Measurements from ENCODE around the gene POLR2B.

DNA sequence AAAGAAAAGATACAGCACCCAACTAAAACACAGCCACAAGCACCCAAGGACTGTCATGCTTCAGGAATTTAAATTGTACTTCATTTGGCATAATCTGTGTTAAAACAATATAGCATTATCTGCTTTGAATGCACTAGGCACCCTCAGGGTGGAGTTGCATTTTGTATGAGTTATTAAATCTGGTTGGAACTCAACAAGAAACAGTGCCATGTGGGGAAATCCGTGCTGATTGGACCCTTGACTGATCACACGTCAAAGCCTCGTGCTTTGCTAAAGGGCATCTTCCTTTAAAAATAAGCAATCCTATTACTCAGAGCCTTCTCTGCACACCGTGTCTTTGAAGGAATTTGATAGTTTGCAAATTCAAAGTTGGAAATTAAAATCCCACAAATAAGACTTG, 96.0 kb downstream of the POLR2B start:
- TF ChIP-seq POLR2AphosphoS5 (IDR thresholded peaks at IDR 0.05; ENCODE audit: low read depth, low read length) (no peak), POLR2A (IDR thresholded peaks at IDR 0.05; ENCODE audit: low read depth, low read length) (no peak)

Measured in GM12891 (cell line).